NCI-H748 (cell line): ENCODE results near the gene GADD45B.
A peak's percentile ranks its signal among the peaks of the same experiment; 100 is the strongest.
"Not testable (repeated sequence)": the region's sequence is repeated elsewhere in the genome, so short reads cannot be mapped to it uniquely, and the experiment has no call there.

ENCODE experiments used
- DNase-seq: peaks from one replicate; lab custom pipeline; 2025; ENCODE audit not compliant: unreplicated experiment; lab: John Stamatoyannopoulos, UW

The GADD45B gene

GRCh38 chr19:2512523-2513431 is 36.9 kb downstream of the GADD45B start:
- no peak for DNase-seq

- no peak for DNase-seq
Measured at GRCh38 chr19:2514981-2515518, 39.1 kb downstream of the GADD45B start.

GRCh38 chr19:2516727-2517126 is 40.8 kb downstream of the GADD45B start:
- no peak for DNase-seq

GRCh38 chr19:2517881-2518601 is 42.1 kb downstream of the GADD45B start:
- peak; percentile 17 for DNase-seq

- DNase-seq = not testable (repeated sequence)
Measured at GRCh38 chr19:2518856-2519255, 42.9 kb downstream of the GADD45B start.

GRCh38 chr19:2519482-2519881 is 43.6 kb downstream of the GADD45B start:
- no peak for DNase-seq

- no peak for DNase-seq
Measured at GRCh38 chr19:2523630-2524311, 47.8 kb downstream of the GADD45B start.

GRCh38 chr19:2524361-2524839 is 48.5 kb downstream of the GADD45B start:
- DNase-seq = no peak

GRCh38 chr19:2524840-2525723 is 49.2 kb downstream of the GADD45B start:
- DNase-seq = no peak

- DNase-seq = no peak
Measured at GRCh38 chr19:2527171-2527570, 51.2 kb downstream of the GADD45B start.

GRCh38 chr19:2527686-2528085 is 51.8 kb downstream of the GADD45B start:
- no peak for DNase-seq
